ENCODE measurements around the gene LITAF.
"Not testable (repeated sequence)": the region's sequence is repeated elsewhere in the genome, so short reads cannot be mapped to it uniquely, and the experiment has no call there.

Gene LITAF

DNA sequence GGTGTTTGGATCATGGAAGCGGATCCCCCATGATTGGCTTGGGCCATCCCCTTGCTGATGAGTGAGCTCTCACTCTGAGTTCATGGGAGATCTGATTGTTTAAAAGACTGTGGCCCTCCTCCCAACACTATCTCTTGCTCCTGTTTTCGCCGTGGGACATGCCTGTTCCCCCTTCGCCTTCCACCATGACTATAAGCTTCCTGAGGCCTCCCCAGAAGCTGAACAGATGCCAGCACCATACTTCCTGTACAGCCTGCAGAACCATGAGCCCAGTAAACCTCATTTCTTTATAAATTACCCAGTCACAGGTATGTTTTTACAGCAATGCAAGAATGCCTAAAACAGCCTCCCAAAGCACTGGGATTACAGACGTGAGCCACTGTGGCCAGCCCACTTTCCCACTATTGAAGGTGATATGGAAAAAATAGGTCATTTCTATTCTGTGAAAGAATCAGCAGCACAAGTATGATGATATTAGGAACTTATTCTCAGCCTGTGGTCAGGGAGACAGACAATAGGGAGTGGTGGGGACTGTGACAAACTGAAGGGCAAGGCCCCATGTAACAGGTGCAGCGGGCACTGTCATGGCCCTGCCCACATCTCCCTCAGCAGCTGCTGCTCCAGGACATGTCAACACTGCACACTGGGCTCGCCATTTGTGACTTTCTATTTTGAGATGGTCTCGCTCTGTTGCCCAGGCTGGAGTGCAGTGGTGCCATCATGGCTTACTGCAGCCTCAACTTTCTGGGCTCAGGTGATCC is 33.7 kb upstream of the LITAF start:
- no peak for DNase-seq

DNA sequence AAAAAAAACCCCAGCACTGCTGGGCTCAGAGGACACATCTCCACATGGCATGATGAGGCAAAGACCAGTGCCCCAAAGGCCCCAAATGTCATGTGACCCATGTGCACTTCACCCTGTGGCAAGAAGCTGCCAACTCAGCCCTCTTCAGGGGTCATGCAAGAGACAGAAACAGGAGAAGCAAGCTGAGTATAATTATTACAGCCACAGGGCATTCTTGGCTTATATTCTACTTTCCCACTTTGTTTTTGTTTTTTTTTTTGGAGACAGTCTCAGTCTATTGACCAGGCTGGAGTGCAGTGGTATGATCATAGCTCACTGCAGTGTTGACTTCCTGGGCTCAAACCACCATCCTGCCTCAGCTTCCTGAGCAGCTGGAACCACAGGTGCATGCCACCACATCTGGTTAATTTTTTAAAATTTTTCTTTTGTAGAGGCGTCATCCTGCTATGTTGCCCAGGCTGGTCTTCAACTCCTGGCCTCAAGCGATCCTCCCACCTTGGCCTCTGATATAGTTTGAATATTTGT is 32.7 kb upstream of the LITAF start:
- DNase-seq = no peak

DNA sequence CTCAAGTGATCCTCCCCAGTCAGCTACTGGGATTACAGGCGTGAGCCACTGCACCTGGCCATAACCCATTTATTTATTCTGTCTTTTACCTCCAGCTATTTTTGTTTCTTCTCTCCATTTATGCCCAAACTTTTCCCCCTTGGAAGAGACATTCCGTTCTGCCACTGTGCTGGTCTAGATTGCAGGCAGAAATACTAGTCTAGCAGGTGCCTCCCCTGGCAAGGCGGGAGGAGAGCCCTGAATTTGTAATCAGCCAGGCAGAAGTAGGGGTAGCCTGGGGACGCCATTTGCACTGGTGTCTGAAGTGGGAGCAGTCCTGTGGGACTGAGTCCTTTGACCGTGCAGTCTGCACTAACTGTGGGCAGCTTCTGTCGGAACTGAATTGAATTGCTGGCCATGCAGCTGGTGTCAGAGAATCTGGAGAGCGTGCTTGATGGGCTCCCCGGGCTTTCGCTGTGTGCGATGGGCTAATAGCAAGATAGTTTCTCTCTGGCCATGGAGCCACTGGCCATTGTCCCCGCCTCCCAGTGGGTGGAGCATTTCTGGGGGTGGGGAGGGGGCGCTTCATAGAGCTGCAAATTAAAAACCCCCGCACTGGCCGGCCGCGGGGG is 31.5 kb upstream of the LITAF start:
- no peak for DNase-seq

DNA sequence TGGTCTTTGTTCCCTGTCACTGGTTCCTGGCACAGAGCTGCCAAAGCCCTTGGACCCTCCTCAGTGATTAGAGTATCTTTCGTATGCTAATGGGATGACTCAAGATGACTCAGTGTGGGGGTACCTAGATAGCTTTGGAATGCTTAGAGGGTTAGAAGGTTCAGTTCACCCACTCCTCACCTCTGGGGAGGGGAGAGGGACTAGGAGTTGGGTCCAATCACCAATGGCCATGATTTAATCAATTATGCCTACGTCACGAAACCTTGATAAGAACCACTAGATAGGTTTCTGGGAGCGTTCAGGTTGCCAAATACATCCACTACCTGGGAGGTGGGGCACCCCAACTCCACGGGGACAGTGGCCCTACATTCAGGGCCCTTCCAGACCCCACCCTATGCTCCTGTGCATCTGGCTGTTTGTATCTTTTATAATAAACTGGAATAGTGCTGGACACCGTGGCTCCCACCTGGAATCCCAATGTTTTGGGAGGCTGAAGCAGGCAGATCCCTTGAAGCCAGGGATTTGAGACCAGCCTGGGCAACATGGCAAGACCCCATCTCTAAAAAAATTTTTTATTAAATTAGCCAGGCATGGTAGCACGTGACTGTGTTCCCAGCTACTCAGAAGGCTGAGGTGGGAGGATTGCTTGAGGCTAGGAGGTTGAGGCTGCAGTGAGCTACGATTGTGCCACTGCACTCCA is 29.2 kb upstream of the LITAF start:
- DNase-seq = no peak

DNA sequence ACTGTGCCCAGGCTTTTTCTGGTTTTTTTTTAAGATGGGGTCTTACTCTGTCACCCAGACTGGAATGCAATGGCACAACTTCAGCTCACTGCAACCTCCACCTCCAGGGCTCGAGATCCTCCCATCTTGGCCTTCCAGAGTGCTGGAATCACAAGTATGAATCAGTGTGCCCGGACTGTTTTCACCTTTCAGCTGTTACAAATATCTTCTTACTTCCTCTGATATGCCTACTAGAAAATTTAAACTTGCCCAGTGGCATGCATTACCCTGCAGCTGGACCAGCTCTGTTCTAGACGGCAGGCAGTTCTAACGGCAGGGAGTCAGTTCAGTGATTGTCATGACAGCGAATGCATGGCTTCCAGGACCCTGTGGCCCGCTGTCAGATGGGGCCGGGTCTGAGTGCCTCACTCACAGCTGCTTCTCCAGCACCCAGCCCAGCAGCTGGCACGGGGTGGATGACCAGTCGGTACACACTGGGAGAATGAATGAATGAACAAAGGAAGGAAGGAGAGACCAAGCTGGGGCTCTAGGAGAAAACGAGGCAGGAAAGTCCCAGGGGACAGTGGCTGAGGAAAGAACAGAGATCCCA is 28.0 kb upstream of the LITAF start:
- no peak for DNase-seq

DNA sequence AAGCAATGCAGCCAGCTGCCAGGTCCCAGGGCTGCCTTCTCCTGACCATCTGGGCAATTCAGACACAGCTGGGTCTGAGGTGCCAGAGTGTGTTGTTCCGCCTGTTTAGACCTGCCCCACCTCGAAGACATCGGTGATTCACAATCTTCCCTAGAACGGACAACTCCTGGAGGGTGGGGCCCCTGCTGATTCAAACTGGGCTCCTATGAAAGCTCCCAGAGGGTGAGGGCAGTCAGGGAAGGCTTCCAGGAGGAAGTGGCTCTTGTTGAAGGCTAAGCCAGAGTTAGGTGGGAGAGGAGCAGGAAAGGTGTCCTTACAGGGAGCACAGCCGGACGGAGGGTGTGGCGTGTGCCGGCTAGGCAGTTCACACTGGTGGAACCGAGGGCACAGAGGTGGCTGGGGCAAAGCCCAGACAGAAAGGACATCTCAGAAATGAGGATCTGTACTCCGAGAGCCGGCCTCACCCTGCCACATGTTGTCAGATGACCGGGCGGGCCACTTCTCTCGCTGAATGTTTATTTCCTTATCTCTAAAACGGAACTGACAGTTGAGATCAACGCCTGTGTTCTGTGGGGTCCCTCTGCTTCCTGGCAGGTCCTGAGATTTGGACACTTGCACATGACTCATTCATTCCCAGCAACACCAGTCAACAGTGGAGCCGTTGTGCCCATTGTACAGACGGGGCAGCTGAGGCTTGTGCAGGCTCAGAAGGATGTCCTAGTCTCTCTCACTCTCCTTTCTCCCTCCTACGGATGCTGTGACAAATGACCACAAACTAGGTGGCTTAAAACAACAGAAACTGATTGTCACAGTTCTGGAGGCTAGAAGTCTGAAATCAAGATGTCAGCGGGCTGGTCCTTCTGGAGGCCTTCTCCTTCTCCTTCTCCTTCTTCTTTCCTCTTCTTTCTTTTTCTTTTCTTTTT is 26.9 kb upstream of the LITAF start:
- peak; percentile 46 for DNase-seq

DNA sequence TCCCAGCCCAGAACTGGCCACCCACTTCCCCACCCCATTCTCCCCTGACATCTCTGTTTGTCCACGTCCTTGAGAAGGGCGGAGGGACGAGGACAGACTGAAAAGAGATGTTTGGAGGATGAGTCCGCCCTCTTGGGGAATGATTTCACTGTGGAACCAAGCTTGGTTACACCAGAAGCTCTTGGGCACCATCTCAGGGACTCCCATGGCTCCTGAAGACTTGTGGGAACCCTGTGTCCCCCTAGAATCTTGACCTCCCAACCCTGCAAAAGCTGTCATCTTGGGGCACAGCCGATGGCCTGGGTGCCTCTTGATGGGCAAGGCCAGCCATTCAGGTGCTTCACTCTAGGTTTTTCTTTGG is 25.9 kb upstream of the LITAF start:
- DNase-seq = no peak

DNA sequence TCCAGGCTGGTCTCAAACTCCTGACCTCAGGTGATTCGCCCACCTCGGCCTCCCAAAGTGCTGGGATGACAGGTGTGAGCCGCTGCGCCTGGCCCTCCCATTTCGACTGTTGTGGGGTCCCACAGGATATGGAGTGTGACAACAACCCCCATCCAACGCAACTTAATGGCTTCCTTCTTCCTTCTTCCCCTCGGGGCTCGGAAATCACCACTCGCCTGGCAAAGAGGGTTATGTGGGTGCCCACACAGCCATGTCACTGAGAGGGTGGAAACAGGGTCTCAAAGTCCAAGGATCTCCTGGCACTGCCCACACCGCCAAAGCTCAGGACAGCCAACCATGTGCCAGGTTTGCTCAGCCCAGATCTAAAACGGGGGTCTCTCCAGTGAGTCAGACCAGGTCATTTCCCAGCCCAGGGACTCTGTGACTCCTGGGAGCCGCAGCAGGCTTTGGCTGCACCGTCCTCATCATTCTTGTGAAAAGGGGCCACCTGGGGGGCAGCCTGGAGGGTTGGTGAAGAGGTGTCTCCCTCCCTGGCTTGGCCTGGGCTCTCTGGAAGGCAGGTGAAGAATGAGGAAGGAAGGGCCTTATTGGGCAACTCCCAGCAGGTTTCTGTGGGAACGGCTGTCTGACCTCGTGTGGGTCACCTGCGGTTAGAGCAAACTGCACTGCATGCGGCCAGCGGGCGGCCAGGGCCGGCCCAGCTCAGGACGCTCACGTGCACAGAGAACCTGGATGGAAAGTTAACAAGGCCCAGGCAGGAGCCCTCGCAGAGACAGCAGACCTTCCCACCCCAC is 25.3 kb upstream of the LITAF start:
- DNase-seq = no peak

DNA sequence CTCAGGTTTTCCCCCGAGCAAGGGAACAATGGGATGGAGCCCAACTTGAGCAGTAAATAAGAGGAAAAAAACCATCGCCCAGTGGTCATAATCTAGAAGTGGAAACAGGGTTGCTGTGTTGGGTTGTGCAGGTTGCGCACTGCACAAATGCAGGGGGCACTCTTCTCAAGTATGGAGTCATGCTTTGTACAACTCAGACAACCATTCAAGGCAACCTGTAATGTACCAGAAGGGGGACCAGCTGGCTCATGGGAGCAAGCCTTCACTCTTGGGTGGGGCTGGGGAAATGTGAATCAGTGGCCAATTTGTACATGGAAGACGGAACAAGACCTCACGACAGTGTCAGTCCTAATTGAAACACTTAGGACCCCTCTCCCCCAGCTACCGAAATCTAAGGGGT is 23.9 kb upstream of the LITAF start:
- no peak for DNase-seq

DNA sequence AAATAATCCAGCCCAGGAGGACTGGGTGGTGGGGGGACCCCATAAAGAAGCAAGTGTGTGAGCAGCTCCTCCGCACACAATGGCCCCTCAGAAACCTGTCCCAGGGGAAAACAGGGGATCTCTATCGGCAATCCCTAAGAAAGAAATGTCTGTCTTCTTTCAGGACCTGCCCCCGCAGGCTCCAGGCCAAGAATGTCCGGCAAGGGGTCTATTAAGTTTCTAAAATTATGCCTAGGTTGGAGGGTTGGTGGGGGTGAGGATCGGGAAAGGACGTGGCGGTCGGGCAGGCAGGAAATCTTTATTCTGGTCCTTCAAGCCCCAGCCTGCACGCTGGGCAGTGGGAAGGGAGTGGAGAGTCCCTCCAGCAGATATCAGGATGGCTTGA is 23.4 kb upstream of the LITAF start:
- DNase-seq = no peak

DNA sequence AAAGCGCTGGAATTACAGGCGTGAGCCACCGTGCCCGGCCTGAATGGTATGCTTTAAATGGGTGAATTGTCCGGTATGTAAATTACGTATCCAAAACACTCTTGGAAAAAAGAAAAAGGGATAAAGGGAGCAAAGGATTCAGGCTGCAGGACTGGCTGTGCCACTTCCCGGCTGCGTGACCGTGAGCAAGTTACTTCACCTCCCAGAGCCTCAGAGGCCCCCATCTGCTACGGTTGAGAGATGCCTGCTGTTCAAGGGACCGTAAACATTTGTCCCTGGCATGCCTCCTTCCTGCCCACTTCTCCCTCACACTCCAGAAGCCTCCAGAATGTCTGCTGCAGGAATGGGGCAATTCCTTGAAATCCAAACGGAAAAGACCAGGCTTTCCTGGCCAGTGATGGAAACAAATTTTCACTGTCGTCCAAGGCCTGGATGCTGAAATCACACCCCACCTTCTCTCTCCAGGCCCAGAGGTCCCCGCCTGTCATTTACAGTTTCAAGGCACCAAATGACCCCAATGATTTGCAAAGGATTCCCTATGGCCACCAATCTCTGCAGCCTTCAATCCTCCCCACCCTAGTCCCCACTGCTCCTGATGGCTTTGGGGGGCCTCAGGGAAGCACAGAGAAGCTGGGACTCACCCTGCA is 22.9 kb upstream of the LITAF start:
- no peak for DNase-seq

DNA sequence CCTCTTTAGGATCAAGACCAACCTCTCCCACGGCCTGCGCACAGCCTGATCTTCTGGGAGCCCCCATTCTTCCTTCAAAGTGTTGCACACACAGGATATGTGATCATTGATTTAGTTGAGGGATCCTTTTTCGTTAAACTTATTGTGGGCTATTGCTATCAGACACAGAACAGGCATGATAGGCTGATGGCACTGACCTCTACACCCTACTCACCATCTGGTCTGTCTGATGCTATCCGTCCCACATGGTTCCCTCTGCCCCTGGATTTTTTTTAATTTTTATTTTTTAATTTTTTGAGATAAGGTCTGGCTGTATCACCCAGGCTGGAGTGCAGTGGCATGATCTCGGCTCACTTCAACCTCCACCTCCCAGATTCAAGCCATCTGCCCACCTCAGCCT is 19.2 kb upstream of the LITAF start:
- no peak for DNase-seq

DNA sequence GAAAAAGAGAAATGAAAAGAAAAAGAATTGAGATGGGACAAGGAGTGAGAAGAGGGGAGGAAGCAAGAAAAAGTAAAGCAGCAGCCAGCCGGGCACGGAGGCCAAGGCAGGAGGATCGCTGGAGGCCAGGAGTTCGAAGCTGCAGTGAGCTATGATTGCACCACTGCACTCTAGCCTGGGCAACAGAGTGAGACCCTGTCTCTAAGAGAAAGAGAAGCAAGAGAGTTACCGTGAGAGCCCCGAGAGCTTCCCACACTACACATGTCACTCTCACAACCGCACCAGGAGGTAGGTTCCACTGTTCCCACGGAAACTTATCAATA is 18.8 kb upstream of the LITAF start:
- DNase-seq = no peak

DNA sequence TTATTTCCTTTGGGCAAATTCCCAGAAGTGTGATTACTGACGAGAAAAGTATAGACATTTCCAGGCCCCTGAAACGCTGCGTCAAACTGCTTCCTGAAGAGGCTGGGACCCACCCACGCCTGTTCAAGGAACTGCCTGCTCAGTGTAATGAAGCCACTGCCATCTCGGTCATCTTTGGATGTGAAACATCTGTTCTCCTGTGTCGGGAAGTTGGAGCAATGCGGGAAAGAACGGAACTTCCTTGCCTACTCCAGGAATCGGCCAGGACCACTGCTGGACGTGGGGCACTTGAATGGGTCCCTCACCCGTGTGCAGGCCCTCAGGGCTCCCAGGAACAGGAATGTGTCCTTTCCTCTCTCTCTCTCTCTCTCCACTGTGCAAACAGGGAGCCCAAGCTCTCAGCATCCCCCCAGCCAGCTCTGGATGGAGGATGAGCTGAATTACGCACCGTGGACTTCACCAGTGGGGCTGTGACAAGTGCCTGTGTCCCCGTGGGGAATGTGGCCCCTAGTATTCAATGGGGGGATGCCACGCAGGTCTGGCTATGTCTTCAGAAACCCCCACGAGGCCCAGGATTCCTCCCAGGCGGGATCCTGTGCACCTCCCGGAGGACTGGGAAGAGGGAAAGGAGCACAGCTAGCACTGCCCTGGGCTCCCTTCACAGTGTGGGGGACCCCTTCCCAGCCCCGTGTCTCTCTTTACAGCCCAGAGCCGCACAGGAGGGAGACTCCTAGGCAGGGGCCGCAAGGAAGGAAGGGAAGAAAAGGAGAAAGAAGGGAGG is 18.3 kb upstream of the LITAF start:
- no peak for DNase-seq

DNA sequence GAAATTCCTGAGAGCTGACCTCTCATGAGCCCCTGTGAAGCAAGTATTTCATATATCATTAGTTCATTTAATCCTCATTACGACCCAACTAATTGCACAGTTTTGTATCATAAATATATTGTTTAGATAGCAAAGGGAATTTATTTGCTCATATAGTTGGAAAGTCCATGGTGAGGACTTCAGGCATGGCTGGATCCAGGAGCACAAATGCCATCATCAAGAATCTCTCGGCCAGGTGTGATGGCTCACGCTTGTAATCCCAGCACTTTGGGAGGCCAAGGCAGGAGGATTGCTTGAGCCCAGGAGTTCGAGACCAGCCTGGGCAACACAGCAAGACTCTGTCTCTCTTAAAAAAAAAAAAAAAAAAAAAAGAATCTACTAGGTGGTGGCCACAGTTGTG is 17.6 kb upstream of the LITAF start:
- DNase-seq = not testable (repeated sequence)

DNA sequence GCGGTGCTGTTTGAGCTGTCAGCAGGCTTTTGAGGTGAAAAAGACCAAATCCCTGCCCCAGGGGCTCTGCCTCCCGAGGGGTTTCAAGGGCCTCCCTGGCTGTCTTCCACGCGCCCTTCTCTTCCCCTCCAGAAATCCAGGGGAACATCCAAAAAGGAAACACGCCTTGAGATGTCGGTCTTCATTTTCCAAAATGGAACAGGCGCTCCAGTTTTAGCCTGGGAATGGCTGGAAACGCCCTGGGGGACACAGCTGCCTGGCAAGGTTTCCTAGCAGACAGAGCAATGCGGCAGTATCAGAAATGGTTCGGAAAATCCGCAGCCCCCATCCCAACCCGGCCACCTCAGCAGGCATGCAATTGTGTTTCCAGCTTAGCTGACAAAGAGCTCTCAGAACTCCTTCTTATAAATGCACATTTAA is 16.6 kb upstream of the LITAF start:
- no peak for DNase-seq

DNA sequence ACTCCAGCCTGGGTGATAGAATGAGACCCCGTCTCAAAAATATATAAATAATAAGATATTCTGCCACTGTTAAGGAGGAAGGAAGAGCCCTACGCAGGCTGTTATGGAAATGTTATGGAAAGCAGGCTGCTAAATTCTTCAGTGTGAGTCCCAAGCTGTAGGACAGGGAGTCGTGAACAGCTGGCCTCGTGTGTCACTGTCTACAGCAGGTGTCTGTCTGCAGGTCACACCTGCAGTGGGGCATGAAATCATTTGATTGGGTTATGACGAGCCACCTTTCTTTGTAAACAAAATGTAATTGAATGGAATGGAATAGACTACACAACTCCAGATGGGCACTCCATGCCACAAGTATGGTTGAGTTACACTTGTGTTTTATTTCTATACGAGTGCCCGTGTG is 15.6 kb upstream of the LITAF start:
- no peak for DNase-seq

DNA sequence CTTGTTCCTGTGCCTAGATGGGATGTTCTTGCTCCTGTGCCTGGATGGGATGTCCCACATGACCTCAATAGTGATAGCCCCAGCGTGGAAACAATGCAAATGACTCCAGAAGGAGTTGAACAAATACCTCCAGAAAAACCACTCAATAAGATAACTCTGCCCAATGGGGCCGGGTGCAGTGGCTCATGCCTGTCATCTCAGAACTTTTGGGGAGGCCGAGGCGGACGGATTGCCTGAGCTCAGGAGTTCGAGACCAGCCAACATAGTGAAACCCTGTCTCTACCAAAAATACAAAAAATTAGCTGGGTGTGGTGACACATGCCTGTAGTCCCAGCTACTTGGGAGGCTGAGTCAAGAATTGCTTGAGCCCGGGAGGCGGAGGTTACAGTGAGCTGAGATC is 15.2 kb upstream of the LITAF start:
- DNase-seq = no peak

DNA sequence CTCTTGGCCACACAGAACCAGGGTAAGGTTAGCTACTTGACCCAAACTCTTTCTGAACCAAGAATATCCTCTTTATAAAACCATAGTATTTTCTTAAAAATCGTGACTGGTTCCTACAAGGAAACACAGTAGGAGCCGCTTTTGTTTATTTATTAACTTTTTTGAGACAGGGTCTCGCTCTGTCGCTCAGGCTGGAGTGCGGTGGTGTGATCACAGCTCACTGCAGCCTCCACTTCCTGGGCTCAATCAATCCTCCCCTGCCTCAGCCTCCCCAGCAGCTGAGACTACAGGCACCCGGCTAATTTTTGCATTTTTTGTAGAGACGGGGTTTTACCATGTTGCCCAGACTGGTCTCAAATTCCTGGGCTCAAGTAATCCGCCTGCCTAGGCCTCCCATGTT is 14.7 kb upstream of the LITAF start:
- no peak for DNase-seq

DNA sequence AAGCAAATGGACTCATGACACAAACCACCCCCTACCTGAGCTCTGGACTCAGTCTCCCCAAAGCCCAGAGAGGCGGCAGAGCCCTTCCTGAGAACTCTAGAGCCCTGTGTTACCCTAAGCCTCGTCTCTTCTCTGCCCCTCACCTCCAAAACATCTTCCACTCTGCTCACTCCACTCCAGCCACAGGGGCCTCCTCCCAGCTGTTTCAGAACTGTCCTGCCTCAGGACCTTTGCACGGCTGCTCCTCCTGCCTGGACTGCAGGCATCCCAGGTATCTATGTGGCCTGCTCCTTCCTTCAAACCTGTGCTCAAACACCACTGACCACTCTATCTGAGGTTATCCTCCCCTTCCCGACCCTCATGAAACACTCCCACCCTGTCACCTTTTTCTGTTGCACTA is 12.9 kb upstream of the LITAF start:
- no peak for DNase-seq
